CD4-positive, alpha-beta memory T cell (primary cell): ENCODE data around the gene IFT122. TPM values are rescaled to one million over a fixed set of nuclear protein-coding genes. Genes with fewer than 3 reads are reported as not detected.

Experiments
- CTCF ChIA-PET: fragments of 350-600 bp; sonication (Branson Sonifier 250); formaldehyde crosslinking; loops from one replicate; lab custom pipeline; 2021; ENCODE audit warnings: inconsistent platforms; ENCODE audit not compliant: partially characterized antibody; lab: Charles Lee
- POLR2A ChIA-PET: fragments of 350-600 bp; sonication (Branson Sonifier 250); formaldehyde crosslinking; loops from one replicate; lab custom pipeline; 2021; ENCODE audit not compliant: partially characterized antibody; lab: Charles Lee
- DNase-seq, 5 donors: peaks; one replicate each; pipeline versions ENCODE4 v3.0.0 to v3.0.0-alpha.2; 2020 to 2022; ENCODE audit warnings: mixed read lengths in 1 of 5
- H3K27ac ChIP-seq: one replicate; pipeline ENCODE4 v1.7.0; 2013; ENCODE audit warnings: low read depth, low read length
- H3K27me3 ChIP-seq: 2 replicates; pipeline ENCODE4 v1.7.0; 2013; ENCODE audit warnings: mild to moderate bottlenecking, low read length, moderate library complexity; ENCODE audit not compliant: insufficient read depth
- H3K36me3 ChIP-seq: 2 replicates; pipeline ENCODE4 v1.7.0; 2013; ENCODE audit warnings: mild to moderate bottlenecking, low read length, moderate library complexity; ENCODE audit not compliant: insufficient read depth
- H3K4me1 ChIP-seq: 2 replicates; pipeline ENCODE4 v1.7.0; 2013; ENCODE audit warnings: mild to moderate bottlenecking, low read length, moderate library complexity; ENCODE audit not compliant: insufficient read depth
- H3K4me3 ChIP-seq, 2 donors: one replicate each; pipeline ENCODE4 v1.7.0; 2013; ENCODE audit warnings: low read length in 2 of 2, mild to moderate bottlenecking in 1 of 2
- H3K9me3 ChIP-seq, 2 donors: one replicate each; pipeline ENCODE4 v1.7.0; 2013; ENCODE audit warnings: low read length in 2 of 2, control low read depth in 1 of 2; ENCODE audit not compliant: control insufficient read depth in 1 of 2
- H3K27ac Mint-ChIP-seq, 7 donors: one replicate each; pipeline ENCODE4 v1.8.0; 2020 to 2021; ENCODE audit warnings: mixed read lengths in 7 of 7, mild to moderate bottlenecking in 6 of 7, inconsistent platforms in 3 of 7, moderate library complexity in 3 of 7
- H3K27me3 Mint-ChIP-seq, 2 donors: one replicate each; pipeline ENCODE4 v1.8.0; 2020 to 2021; ENCODE audit warnings: mixed read lengths in 2 of 2
- H3K36me3 Mint-ChIP-seq, 2 donors: one replicate each; pipeline ENCODE4 v1.8.0; 2020 to 2021; ENCODE audit warnings: mixed read lengths in 2 of 2, inconsistent platforms in 1 of 2, mild to moderate bottlenecking in 1 of 2
- H3K4me1 Mint-ChIP-seq, 4 donors: one replicate each; pipeline ENCODE4 v1.8.0; 2020 to 2021; ENCODE audit warnings: mixed read lengths in 4 of 4, mild to moderate bottlenecking in 1 of 4
- H3K4me3 Mint-ChIP-seq, 8 donors: one replicate each; pipeline ENCODE4 v1.8.0; 2020 to 2021; ENCODE audit warnings: mixed read lengths in 8 of 8, mild to moderate bottlenecking in 7 of 8, moderate library complexity in 6 of 8, inconsistent platforms in 3 of 8
- H3K9me3 Mint-ChIP-seq, 8 donors: one replicate each; pipeline ENCODE4 v1.8.0; 2020 to 2021; ENCODE audit warnings: mixed read lengths in 8 of 8, mild to moderate bottlenecking in 5 of 8, inconsistent platforms in 3 of 8, moderate library complexity in 1 of 8
- intact Hi-C: fragments of 100-400 bp; cut with micrococcal nuclease; formaldehyde crosslinking; loops from one replicate; pipeline ENCODE4 v1.15.1; 2023
- polyA plus RNA-seq, 2 donors: library from polyadenylated mRNA; unstranded; fragments of 300-500 nt; fragmentation: Illumina TruSeq; gene quantifications; one replicate each; pipeline ENCODE4 v1.2.3, GENCODE V29; 2021
- total RNA-seq, 2 experiments: library from RNA; stranded (reverse); gene quantifications; one replicate each; pipeline ENCODE4 v1.2.3, GENCODE V29; 2021

IFT122 gene
- total and polyA plus RNA-seq, 4 experiments from 2014 or later, result 5.3 to 21.8 (median 12.9) TPM

- Mint-ChIP-seq H3K9me3 (no peaks in the 10 kb centered on the region), H3K4me3 (no peak overlapping the region), H3K27ac (peak overlapping the region in 1 of 7 donors; percentile 27), H3K27me3 (peaks cover 0 to 1% of the 10 kb centered on the region in 2 donors), H3K36me3 (peaks cover 3 to 5% of the 10 kb centered on the region in 2 donors), H3K4me1 (peaks cover 2 to 14% (median 4%) of the 10 kb centered on the region in 4 donors)
- Histone ChIP-seq H3K4me1 (no peaks in the 10 kb centered on the region), H3K27me3 (no peaks in the 10 kb centered on the region), H3K4me3 (no peak overlapping the region), H3K27ac (no peak overlapping the region), H3K36me3 (no peaks in the 10 kb centered on the region), H3K9me3 (no peaks in the 10 kb centered on the region)
- intact Hi-C loops, result no loop called here
- ChIA-PET POLR2A (interaction anchor here (4.4 kb wide), 1 partner anchor 13 kb away, joined by 24 read pairs; no protein-coding TSS in a partner anchor), CTCF (interaction anchor here (0.8 to 1.4 kb wide), 2 partner anchors 12 to 13 kb away, joined by 3 read pairs; no protein-coding TSS in a partner anchor)
- no peak for DNase-seq
These were observed 124.0 kb downstream of the IFT122 start for GRCh38 chr3:129563850-129564535.

DNA sequence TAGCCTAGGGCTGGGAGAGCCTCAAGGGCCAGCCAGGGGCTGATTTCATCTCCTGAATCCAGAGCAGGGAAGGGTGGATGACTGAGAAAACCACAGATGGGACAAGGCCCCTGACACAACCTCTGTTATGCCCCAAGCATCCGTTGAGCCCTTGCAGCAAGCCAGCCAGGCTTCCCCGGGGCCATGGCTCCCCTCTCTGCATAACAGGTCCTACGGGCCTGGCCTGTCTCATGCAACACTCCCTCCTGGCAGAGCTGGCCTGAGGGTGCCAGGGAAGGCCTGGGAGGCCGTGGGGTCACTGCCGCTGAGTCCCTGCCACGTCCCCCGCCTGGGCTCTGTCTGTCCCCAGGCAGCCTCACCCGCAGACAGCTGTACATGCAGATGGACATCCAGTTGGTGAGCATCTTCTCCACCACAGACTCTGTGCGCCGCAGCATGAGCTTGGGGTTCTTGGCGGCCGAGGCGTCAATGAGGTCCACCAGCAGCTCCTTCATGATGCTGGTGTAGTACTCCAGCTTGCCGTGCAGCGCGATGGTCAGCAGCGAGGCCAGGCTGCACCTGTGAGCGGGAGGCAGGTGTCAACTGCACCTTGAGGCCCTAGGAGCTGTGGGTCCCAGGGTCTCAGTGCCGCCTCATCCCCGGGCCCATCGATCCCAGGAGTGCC is 125.1 kb downstream of the IFT122 start:
- DNase-seq, result no peak
- H3K4me3 ChIP-seq, result no peak overlapping the region
- no peaks in the 10 kb centered on the region for H3K27me3 ChIP-seq
- no peaks in the 10 kb centered on the region for H3K9me3 ChIP-seq
- CTCF ChIA-PET, result interaction anchor here (1.4 kb wide), 1 partner anchor 75 kb away, joined by 3 read pairs; no protein-coding TSS in a partner anchor
- Mint-ChIP-seq H3K9me3 (no peaks in the 10 kb centered on the region), H3K27ac (peak overlapping the region in 2 of 7 donors; percentile 37 to 62), H3K4me1 (peaks cover 2 to 15% (median 6%) of the 10 kb centered on the region in 4 donors), H3K27me3 (peaks cover 0 to 1% of the 10 kb centered on the region in 2 donors), H3K36me3 (peaks cover 4 to 5% of the 10 kb centered on the region in 2 donors), H3K4me3 (no peak overlapping the region)
- POLR2A ChIA-PET, result interaction anchor here (4.4 kb wide), 1 partner anchor 11 kb away, joined by 24 read pairs; no protein-coding TSS in a partner anchor
- no peaks in the 10 kb centered on the region for H3K36me3 ChIP-seq
- no peak overlapping the region for H3K27ac ChIP-seq
- no peaks in the 10 kb centered on the region for H3K4me1 ChIP-seq
- intact Hi-C loops, result no loop called here

DNA sequence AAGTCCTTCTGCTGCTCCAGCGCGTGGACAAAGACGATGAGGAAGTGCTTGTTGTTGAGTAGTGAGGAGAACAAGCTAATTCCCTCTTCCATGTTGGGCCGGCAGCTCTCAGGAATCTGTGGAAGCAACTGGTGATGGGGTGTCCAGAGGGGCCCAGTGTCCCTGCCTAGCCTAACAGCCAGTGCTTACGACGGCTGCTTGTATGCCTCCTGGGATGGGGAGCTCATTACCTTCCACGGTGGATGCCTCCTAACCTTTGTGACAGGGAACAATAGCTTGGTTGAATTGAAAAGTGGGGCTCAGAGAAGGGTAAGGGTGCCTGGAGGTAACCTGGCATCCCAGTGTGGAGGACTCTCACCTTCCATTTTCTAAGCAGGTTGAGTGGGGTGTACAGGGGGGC is 125.9 kb downstream of the IFT122 start:
- Histone ChIP-seq H3K9me3 (no peaks in the 10 kb centered on the region), H3K4me3 (no peak overlapping the region), H3K27ac (no peak overlapping the region), H3K27me3 (no peaks in the 10 kb centered on the region), H3K4me1 (no peaks in the 10 kb centered on the region), H3K36me3 (no peaks in the 10 kb centered on the region)
- Mint-ChIP-seq H3K4me1 (peaks cover 0 to 10% (median 4%) of the 10 kb centered on the region in 4 donors), H3K4me3 (no peak overlapping the region), H3K9me3 (no peaks in the 10 kb centered on the region), H3K27ac (peak overlapping the region in 4 of 7 donors; percentile 19 to 74 (median 32)), H3K36me3 (peaks cover under 1 to 4% of the 10 kb centered on the region in 2 donors), H3K27me3 (no peaks in the 10 kb centered on the region)
- ChIA-PET CTCF (interaction anchor here (1.0 to 1.4 kb wide), 2 partner anchors 71 to 76 kb away, joined by 3 read pairs; no protein-coding TSS in a partner anchor), POLR2A (interaction anchor here (0.6 to 4.4 kb wide), 3 partner anchors 11 to 41 kb away, joined by 3 to 24 read pairs (median 5); no protein-coding TSS in a partner anchor)
- intact Hi-C loops, result no loop called here
- no peak for DNase-seq

DNA sequence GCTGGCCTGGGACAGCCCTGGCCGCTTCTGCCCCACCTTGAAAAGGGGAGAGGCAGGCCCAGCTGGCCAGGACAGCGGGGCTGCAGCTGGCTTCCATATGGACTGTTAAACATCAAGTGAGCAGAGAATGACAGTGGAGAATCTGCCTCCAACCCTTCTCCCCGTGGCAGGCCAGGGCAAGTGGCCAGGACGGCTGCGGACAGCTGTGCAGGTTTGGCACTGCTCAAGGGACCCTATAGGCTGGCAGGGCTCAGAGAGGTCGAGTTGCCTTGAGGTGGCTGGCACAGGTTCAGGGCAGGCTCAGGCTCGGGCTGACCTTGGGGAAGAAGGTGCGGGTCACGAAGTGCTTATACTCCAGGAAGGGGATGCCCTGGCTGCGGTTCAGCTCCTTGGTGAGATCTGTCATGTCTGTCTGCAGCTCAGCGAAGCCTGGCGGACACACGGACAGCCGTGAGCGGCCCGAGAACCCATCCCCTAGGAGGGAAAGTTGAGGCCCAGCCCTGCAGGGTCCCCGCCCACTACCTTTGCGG is 127.2 kb downstream of the IFT122 start:
- Mint-ChIP-seq H3K27ac (peak overlapping the region in 1 of 7 donors; percentile 26), H3K9me3 (no peaks in the 10 kb centered on the region)

DNA sequence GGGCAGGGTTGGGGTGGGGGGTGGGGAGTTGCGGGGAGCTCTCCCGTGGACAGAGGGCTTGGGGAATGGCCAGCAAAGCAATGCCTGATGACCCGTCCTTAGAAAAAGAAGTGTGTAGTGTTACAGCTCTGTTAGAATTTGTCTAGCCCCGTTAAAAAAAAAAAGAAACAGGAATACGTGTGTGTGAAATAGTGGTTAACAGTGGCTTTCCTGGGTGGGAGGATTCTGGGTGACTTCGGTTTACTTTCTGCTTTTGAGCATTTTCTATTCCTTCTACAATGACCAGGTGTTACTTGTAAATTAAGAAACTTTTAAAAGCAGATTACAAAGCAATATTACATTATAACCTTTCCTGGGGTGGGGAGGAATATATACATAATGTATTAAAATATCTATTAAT is 127.9 kb downstream of the IFT122 start:
- Mint-ChIP-seq H3K4me1 (peaks cover 0 to 16% (median 4%) of the 10 kb centered on the region in 4 donors), H3K27me3 (no peaks in the 10 kb centered on the region), H3K4me3 (no peak overlapping the region), H3K36me3 (peaks cover 4% of the 10 kb centered on the region in 2 donors), H3K9me3 (no peaks in the 10 kb centered on the region), H3K27ac (peak overlapping the region in 3 of 7 donors; percentile 29 to 88 (median 69))
- H3K4me3 ChIP-seq, result no peak overlapping the region
- DNase-seq, result no peak
- ChIA-PET CTCF (interaction anchor here (1.9 kb wide), 1 partner anchor 78 kb away, joined by 6 read pairs; no protein-coding TSS in a partner anchor), POLR2A (interaction anchor here (1.7 to 4.4 kb wide), 2 partner anchors 9 to 37 kb away, joined by 5 to 24 read pairs; no protein-coding TSS in a partner anchor)
- no peak overlapping the region for H3K27ac ChIP-seq
- no peaks in the 10 kb centered on the region for H3K4me1 ChIP-seq
- H3K27me3 ChIP-seq, result no peaks in the 10 kb centered on the region
- H3K36me3 ChIP-seq, result no peaks in the 10 kb centered on the region
- intact Hi-C loops, result loop anchor here (1.0 kb wide), 1 partner anchor 37 kb away; no protein-coding TSS in a partner anchor
- no peaks in the 10 kb centered on the region for H3K9me3 ChIP-seq

More for the DNA sequence above, 127.2 kb downstream of the IFT122 start:
- CTCF ChIA-PET, result interaction anchor here (1.0 to 1.9 kb wide), 2 partner anchors 72 to 77 kb away, joined by 3 to 6 read pairs; no protein-coding TSS in a partner anchor
- no peak for DNase-seq
- Histone ChIP-seq H3K4me3 (no peak overlapping the region), H3K36me3 (no peaks in the 10 kb centered on the region), H3K27me3 (no peaks in the 10 kb centered on the region), H3K4me1 (no peaks in the 10 kb centered on the region), H3K27ac (no peak overlapping the region), H3K9me3 (no peaks in the 10 kb centered on the region)
- no peak overlapping the region for H3K4me3 Mint-ChIP-seq
- H3K36me3 Mint-ChIP-seq, result peaks cover 2 to 4% of the 10 kb centered on the region in 2 donors
- intact Hi-C loops, result loop anchor here (1.0 kb wide), 1 partner anchor 36 kb away; no protein-coding TSS in a partner anchor
- no peaks in the 10 kb centered on the region for H3K27me3 Mint-ChIP-seq
- H3K4me1 Mint-ChIP-seq, result peaks cover 0 to 14% (median 4%) of the 10 kb centered on the region in 4 donors
- POLR2A ChIA-PET, result interaction anchor here (1.0 to 4.4 kb wide), 4 partner anchors 9 to 127 kb away, joined by 3 to 24 read pairs (median 4); partner anchors contain the start of genes IFT122 and MBD4

- no peaks in the 10 kb centered on the region for H3K9me3 ChIP-seq
- H3K4me3 ChIP-seq, result no peak overlapping the region
- Mint-ChIP-seq H3K36me3 (peaks cover 4 to 7% of the 10 kb centered on the region in 2 donors), H3K27me3 (no peaks in the 10 kb centered on the region), H3K9me3 (peaks cover 0 to 2% (median 0%) of the 10 kb centered on the region in 8 donors), H3K4me1 (peaks cover 0 to 22% (median 7%) of the 10 kb centered on the region in 4 donors), H3K4me3 (no peak overlapping the region), H3K27ac (peak overlapping the region in 4 of 7 donors; percentile 55 to 67 (median 65))
- peaks cover 7% of the 10 kb centered on the region for H3K4me1 ChIP-seq
- H3K27ac ChIP-seq, result no peak overlapping the region
- intact Hi-C loops, result no loop called here
- ChIA-PET CTCF (no interaction called here), POLR2A (interaction anchor here (0.8 to 1.0 kb wide), 2 partner anchors 8 to 11 kb away, joined by 3 read pairs; no protein-coding TSS in a partner anchor)
- no peaks in the 10 kb centered on the region for H3K27me3 ChIP-seq
- H3K36me3 ChIP-seq, result no peaks in the 10 kb centered on the region
- no peak for DNase-seq
These were observed 129.8 kb downstream of the IFT122 start for GRCh38 chr3:129569856-129570255.
